ENCODE results near the gene LRRC74B.

The LRRC74B gene

GRCh38 chr22:21108379-21109115, 62.8 kb downstream of the LRRC74B start:
- no peak for DNase-seq

All from NCI-H446 treated with DMSO at 0.1 percent for 48 hours (cell line).